ENCODE data around the gene LOXL1. TPM values are rescaled to one million over a fixed set of nuclear protein-coding genes. Genes with fewer than 3 reads are reported as not detected.

LOXL1 gene
- total and polyA plus RNA-seq, 9 of the 15 experiments (the other 6 are each of a cell fraction or from before 2014, with no cell fraction given): 0.14 TPM; not detected in 8

DNA sequence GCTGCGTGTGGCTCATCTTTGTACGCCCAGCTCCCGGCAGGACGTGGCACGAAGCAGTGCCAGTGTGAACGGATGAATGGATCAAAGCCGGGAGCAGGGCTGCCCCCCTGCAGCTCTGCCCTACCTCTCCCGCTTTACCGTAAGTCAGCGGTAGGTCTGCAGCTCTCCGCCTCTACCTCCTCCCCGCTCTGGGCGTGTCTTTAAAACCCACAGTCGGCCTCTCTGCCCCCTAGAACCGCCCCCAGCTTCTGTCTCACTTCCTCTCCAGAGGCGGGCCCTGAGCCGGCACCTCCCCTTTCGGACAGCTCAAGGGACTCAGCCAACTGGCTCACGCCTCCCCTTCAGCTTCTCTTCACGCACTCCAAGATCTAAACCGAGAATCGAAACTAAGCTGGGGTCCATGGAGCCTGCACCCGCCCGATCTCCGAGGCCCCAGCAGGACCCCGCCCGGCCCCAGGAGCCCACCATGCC lies 68.2 kb downstream of the LOXL1 start, which contains the start of gene PML (continued):
- TF ChIP-seq, protein P1, sequence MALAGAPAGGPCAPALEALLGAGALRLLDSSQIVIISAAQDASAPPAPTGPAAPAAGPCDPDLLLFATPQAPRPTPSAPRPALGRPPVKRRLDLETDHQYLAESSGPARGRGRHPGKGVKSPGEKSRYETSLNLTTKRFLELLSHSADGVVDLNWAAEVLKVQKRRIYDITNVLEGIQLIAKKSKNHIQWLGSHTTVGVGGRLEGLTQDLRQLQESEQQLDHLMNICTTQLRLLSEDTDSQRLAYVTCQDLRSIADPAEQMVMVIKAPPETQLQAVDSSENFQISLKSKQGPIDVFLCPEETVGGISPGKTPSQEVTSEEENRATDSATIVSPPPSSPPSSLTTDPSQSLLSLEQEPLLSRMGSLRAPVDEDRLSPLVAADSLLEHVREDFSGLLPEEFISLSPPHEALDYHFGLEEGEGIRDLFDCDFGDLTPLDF (CRISPR knock-in tag; IDR thresholded peaks at IDR 0.05): no peak
- TF ChIP-seq LARP7 (IDR thresholded peaks at IDR 0.05) (no peak), ZSCAN32 (CRISPR knock-in tag; IDR thresholded peaks at IDR 0.05) (no peak), ZNF76 (CRISPR knock-in tag; IDR thresholded peaks at IDR 0.05; ENCODE audit: borderline replicate concordance) (no peak), SREBF2 (CRISPR knock-in tag; IDR thresholded peaks at IDR 0.05) (no peak), NCOA4 (IDR thresholded peaks at IDR 0.05; ENCODE audit: partially characterized antibody) (no peak), HNRNPK (IDR thresholded peaks at IDR 0.05; ENCODE audit: low read depth, low read length, poor library complexity, severe bottlenecking) (no peak)

DNA sequence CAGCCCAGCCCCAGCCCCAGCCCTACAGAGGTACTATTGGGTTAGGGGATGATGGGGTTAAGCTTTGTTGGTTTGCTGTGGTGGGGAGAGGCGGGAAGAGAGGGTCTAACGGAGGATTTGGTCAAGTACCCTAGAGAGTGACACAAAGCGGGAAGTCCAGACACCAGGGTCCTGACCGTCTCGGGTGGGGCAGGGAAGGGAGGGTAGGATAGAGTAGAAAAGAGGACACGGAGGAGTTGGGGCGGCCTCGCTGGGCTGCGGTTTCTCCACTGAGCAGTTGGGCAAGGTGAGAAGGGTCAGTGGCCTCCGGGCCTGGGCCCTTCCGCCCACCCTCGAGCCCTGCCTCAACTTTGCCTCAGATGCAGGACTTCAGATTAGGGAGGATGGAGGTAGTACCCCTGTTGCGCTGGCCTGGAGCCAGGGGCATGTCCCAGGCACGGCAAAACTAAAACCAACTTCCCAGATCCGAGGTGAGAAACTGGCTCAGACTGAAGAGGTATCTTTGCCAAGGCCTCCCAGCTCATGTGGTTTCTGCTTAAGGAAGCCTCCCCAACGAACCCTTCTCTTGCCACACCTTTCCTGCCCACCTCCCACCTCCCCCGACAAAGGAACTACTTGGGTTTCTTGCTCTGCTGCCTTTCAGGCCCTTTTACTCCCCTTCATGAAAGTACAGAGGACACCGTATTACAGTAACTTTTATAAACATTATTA lies 68.8 kb downstream of the LOXL1 start:
- TSS peak; percentile 50 for BruUV-seq (replicated peaks)
- peak; percentile 6 for ATAC-seq
- ChIA-PET CTCF (ENCODE audit: low intra/inter-chr PET ratio) (no interaction called here), POLR2A (interaction anchor here (0.6 to 1.2 kb wide), 3 partner anchors 10 to 729 kb away, joined by 3 to 4 read pairs (median 3); no protein-coding TSS in a partner anchor)
- peak overlapping the region; percentile 98 for H3K4me2 ChIP-seq (ENCODE audit: insufficient read depth, low read length)
- H3K27me3 ChIP-seq (ENCODE audit: control insufficient read depth in 2 of 2, insufficient read depth in 2 of 2, low read length in 2 of 2): no peaks in the 10 kb centered on the region; a peak in 1 of 5 replicates
- peak overlapping the region; percentile 94 for H3K4me3 ChIP-seq
- H3K4me1 ChIP-seq (replicated peaks in 1 of 2; ENCODE audit: control insufficient read depth in 2 of 2, insufficient read depth in 2 of 2, low read length in 2 of 2): peaks cover 31 to 44% of the 10 kb centered on the region in 2 experiments
- H4K20me1 ChIP-seq (replicated peaks; ENCODE audit: control insufficient read depth, insufficient read depth, low read length): no peaks in the 10 kb centered on the region
- H3K36me3 ChIP-seq (ENCODE audit: control insufficient read depth, insufficient read depth, low read length): peaks cover 25% of the 10 kb centered on the region
- peak overlapping the region; percentile 80 for H3K27ac ChIP-seq (ENCODE audit: extremely low read depth, low read depth, low read length)
- intact Hi-C loops (cut with micrococcal nuclease) (loop anchor here (5.0 to 10.0 kb wide), 2 partner anchors 42 to 620 kb away; partner anchors contain the start of gene CLK3), in situ Hi-C loops (cut with MboI) (no loop called here)
- 0% methylated on average over 12 of the region's 18 CpGs for WGBS (ENCODE audit: insufficient coverage, low coverage, missing lambda C conversion rate)
- peak; percentile 28 to 33 (median 30) for DNase-seq (ENCODE audit: extremely low read depth in 1 of 4, low spot score in 3 of 4)
- peak overlapping the region; percentile 50 for H2AFZ ChIP-seq (ENCODE audit: low read depth, low read length)
- peak overlapping the region; percentile 86 to 97 for H3K9ac ChIP-seq (ENCODE audit: insufficient read depth in 1 of 2, low read depth in 2 of 2, low read length in 2 of 2)
- peaks cover 52% of the 10 kb centered on the region for H3K79me2 ChIP-seq (ENCODE audit: control insufficient read depth, insufficient read depth, low read length)
- H3K9me1 ChIP-seq (ENCODE audit: control insufficient read depth, insufficient read depth, low read length): no peaks in the 10 kb centered on the region
- FAIRE-seq: peak; percentile 48
- H3K9me3 ChIP-seq (replicated peaks; ENCODE audit: control insufficient read depth, insufficient read depth, low read depth, low read length): no peaks in the 10 kb centered on the region
- peak; percentile 82 for TF ChIP-seq NFIC (IDR thresholded peaks at IDR 0.05)
- 0 out of 2 replicates have a peak, but pooled peaks have one; percentile 27 for TF ChIP-seq ZC3H4 (CRISPR knock-in tag; IDR thresholded peaks at IDR 0.05; ENCODE audit: borderline replicate concordance)
- no peak for TF ChIP-seq BHLHE40 (IDR thresholded peaks at IDR 0.05; ENCODE audit: low read length)
- peak; percentile 24; the same call in 1 of the 2 replicates for TF ChIP-seq RBFOX2 (IDR thresholded peaks at IDR 0.05; ENCODE audit: low read depth, low read length)
- TF ChIP-seq KLF1 (tag; IDR thresholded peaks at IDR 0.05): 0 out of 2 replicates have a peak, but pooled peaks have one; percentile 16
- TF ChIP-seq, protein P2, sequence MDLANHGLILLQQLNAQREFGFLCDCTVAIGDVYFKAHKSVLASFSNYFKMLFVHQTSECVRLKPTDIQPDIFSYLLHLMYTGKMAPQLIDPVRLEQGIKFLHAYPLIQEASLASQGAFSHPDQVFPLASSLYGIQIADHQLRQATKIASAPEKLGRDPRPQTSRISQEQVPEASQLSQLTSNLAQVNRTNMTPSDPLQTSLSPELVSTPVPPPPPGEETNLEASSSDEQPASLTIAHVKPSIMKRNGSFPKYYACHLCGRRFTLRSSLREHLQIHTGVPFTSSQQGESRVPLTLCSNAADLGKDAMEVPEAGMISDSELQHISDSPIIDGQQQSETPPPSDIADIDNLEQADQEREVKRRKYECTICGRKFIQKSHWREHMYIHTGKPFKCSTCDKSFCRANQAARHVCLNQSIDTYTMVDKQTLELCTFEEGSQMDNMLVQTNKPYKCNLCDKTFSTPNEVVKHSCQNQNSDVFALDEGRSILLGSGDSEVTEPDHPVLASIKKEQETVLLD (IDR thresholded peaks at IDR 0.05): no peak
- peak in 1 of 2 experiments; percentile 34; a peak in 1 of 4 replicates for TF ChIP-seq HDAC1 (IDR thresholded peaks at IDR 0.05)
- TF ChIP-seq ESRRA (IDR thresholded peaks at IDR 0.05; ENCODE audit: borderline replicate concordance, low read depth): peak; percentile 11; the same call in 1 of the 2 replicates
- no peak for TF ChIP-seq ZNF217 (CRISPR knock-in tag; IDR thresholded peaks at IDR 0.05)
- TF ChIP-seq EP400 (IDR thresholded peaks at IDR 0.05): 0 out of 2 replicates have a peak, but pooled peaks have one; percentile 10
- TF ChIP-seq CHD1 (IDR thresholded peaks at IDR 0.05; ENCODE audit: low read length): peak; percentile 73
- TF ChIP-seq JUNB (CRISPR knock-in tag; conservative IDR thresholded peaks at IDR 0.05): no peak
- TF ChIP-seq ZNF143 (CRISPR knock-in tag; IDR thresholded peaks at IDR 0.05): no peak

Measured in K562 (cell line).